GM21423 (cell line): ENCODE results near the gene HDLBP.

Experiments
- ATAC-seq: cut with Tn5 transposase; IDR thresholded peaks from one replicate; pipeline ENCODE4 v1.9.1; 2021; ENCODE audit warnings: mild to moderate bottlenecking, moderate library complexity; ENCODE audit not compliant: unreplicated experiment

The HDLBP gene

DNA sequence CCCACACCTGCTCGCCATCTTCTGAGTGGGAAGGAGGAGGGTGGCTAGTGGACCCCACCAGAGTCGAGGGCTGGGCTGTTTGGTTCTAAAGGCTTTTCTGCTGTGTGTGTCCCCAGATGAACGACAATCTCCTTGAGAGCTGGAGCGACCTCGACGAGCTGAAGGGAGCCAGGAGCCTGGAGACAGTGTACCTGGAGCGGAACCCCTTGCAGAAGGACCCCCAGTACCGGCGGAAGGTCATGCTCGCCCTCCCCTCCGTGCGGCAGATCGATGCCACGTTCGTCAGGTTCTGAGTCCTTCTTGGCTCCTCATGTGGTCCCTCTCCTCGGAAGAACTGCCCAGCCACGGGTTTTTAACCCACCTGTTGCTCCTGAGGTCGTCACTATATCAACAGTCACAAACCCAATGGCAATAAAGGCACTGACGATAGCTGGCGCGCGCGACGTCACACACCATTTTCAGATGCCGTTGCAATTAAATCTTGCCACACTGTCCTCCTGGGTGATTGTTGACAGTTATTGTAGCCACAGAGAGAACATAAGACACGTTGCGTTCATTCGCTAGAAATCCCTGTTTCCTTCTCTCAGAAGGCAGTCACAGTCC is 132.8 kb downstream of the HDLBP start:
- ATAC-seq: no peak

DNA sequence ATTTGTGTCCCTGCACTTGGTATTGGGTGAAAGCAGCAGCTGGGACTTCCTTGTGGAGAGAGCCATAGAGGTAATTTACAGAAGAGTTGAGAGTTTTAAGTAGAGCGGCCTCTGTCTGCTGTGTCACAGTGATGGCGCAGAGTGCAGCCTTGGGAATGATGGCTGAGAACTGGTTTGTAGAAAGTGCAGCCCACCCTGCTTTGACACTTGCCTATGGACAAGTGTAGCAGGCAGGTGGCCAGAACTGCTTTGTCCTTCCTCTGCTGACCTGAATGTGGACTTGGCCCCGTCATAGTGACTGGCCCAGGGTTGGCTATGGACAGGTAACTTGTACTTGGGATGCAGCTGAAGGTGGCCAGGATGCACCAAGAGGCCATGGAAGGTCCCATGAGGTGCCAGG is 133.3 kb downstream of the HDLBP start:
- ATAC-seq: no peak

- no peak for ATAC-seq
Observed at GRCh38 chr2:241180495-241180894, 135.0 kb downstream of the HDLBP start.

DNA sequence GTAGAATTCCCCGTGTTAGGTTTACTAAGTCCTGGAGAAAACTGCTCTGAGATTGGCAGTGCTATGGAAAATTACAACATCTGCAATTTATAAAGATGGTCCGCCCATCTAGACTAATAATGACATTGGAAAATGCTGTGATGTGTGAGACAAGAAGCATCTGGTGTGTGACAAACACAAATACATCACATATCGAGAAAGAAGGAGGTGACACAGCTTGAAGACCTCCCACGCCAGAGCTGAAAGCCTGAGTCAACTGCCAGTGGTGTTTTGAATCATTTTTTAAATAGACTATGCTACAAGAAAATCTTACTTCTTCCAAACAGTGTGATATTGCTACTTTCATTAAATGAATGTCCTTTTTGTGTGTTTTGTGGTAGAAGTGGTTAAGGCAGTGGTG is 135.6 kb downstream of the HDLBP start:
- ATAC-seq: no peak

DNA sequence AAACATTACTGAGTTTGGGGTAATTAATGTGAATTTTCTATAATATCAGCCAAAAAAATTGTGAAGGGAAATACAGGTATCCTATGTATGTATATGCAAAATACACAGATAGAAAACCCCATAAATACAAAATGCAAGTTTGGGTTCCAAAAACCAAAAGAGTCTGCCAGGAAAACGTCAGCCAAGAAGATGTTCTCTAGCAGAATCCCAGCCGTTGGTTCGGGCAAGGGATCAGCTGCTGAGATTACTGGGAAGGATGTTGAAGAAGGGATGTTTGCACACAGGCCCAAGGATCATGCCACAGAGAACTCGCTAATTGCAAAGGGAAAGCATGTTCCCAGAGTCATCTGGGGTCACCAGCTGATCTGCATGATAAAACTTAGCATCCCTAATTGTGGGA is 136.5 kb downstream of the HDLBP start:
- ATAC-seq: no peak

DNA sequence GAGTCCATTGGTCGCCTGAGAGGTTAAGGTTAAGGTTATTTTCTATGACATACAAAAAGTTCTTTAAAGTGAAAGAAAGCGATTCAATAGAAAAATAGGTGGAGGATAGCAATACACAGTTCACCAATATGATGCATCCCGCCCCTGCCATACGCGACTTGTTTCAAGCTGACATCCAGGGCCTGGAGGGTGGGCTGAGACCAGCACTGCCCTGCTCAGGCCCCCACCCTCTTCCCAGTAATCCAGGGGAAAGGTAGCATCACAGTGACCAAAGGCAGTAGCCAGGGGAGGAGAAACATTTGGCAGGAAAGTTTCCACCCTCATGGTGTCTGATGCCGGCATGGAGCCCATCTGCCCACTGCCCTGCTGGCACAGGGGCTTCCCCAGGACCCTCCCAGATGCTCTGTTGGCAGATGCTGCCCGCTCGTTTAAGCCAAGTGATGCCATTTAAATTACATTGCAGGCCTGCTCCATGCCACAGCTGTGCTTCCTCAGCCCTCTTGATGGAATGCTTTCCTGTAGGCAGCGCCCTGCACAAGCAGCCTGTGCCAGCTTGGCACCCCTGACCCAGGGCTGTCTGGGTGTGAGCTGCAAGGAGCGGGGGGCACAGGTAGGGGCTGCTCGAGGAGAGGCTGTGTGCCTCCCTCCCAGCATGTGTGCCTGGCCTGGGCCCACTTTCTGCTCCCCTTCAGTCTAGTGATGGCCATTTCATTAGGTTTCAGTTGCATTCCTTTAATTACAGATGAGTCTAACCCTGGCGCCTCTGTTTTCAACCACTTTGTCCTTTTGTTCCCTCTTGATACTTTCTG is 137.7 kb downstream of the HDLBP start:
- ATAC-seq: no peak
